Activated CD8-positive, alpha-beta T cell treated with anti-CD3 and anti-CD28 coated beads for 36 hours (primary cell): ENCODE results near the gene BAIAP2L2. TPM values are rescaled to one million over a fixed set of nuclear protein-coding genes. Genes with fewer than 3 reads are reported as not detected.

ENCODE experiments used
- ATAC-seq: fragments of 200-7000 bp; cut with Tn5 transposase; one replicate; pipeline ENCODE4 v1.10.0; 2021; ENCODE audit warnings: mild to moderate bottlenecking, moderate library complexity
- CTCF ChIA-PET: fragments of 350-600 bp; sonication (Branson Sonifier 250); formaldehyde crosslinking; loops from one replicate; lab custom pipeline; 2021; ENCODE audit warnings: antibody characterized with exemption; lab: Charles Lee
- POLR2A ChIA-PET: fragments of 350-600 bp; sonication (Branson Sonifier 250); formaldehyde crosslinking; loops from one replicate; lab custom pipeline; 2021; ENCODE audit warnings: antibody characterized with exemption; lab: Charles Lee
- DNase-seq: peaks from one replicate; pipeline ENCODE4 v3.0.0-alpha.2; 2020
- H3K27ac Mint-ChIP-seq: one replicate; pipeline ENCODE4 v1.8.0; 2021; ENCODE audit warnings: mild to moderate bottlenecking, mixed read lengths
- H3K27me3 Mint-ChIP-seq: one replicate; pipeline ENCODE4 v1.8.0; 2021; ENCODE audit warnings: mixed read lengths
- H3K36me3 Mint-ChIP-seq: one replicate; pipeline ENCODE4 v1.8.0; 2021; ENCODE audit warnings: low read depth, mixed read lengths
- H3K4me1 Mint-ChIP-seq: one replicate; pipeline ENCODE4 v1.8.0; 2021; ENCODE audit warnings: low read depth, mixed read lengths
- H3K4me3 Mint-ChIP-seq: one replicate; pipeline ENCODE4 v1.8.0; 2021; ENCODE audit warnings: mild to moderate bottlenecking, moderate library complexity, mixed read lengths
- H3K9me3 Mint-ChIP-seq: one replicate; pipeline ENCODE4 v1.8.0; 2021; ENCODE audit warnings: mixed read lengths
- intact Hi-C: fragments of 100-400 bp; cut with micrococcal nuclease; formaldehyde crosslinking; loops from one replicate; pipeline ENCODE4 v1.10.0; 2022
- total RNA-seq, 2 experiments: library from RNA; stranded (reverse); gene quantifications; one replicate each; pipeline ENCODE4 v1.2.3, GENCODE V29; 2021
- TF ChIP-seq, protein P1 (sequence below): fragments of 200-600 bp; IDR thresholded peaks from one replicate; pipeline ENCODE4 v1.8.0; 2022; ENCODE audit warnings: antibody characterized with exemption, mild to moderate bottlenecking

Gene BAIAP2L2
- total RNA-seq, 2 experiments from 2014 or later, result 0.61 to 0.67 TPM

DNA sequence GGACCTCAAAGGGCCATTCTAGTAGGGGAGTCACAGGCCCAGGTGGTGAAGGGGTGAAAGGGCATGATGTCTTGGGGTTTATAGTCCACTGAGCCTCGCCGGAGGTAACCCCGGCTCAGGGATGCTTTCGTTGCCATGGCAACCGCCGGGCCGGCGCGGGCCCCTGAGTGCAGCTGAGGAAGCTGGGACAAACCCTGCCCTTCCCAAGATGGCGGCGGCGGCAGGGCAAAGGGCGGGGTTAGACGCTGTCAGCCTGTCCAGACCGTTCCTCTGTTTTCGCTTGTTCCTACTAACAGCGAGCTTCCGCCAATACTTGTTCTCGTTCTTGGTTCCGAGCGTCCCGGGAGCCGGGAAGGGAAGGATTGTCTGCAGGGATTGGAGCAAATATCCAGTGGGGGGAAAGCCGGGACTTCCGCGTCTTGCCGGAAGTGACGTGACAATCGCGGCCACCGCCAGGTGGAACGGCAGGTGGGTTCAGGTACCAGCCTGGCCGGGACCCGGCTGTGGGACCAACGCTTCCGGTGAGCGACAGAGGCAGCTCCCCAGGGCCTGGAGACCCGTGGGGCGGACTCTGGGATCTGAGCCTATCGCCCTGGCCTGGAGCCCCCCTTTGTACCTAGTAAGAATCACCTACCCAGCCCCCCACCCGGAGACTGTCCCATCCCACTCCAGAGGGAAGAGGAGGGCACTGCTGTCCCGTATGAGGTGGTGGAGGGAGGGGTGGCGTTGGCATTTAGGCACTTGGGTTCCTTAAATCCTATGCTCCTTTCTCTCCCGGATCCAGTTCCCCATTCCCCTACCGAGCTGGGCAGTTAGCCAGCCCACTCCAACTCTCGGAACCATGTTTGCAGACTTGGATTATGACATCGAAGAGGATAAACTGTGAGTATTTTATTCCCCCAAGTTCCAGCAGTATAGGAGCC, 53.3 kb downstream of the BAIAP2L2 start, which contains the start of gene PICK1:
PICK1 (plus strand) TSS at position 436 of the 923 bp plus-strand sequence; CDS start at position 842, 406 bp downstream.
- intact Hi-C loops, result loop anchor here (10.0 kb wide), 1 partner anchor 298 kb away; no protein-coding TSS in a partner anchor
- Mint-ChIP-seq H3K27me3 (no peaks in the 10 kb centered on the region), H3K9me3 (no peaks in the 10 kb centered on the region), H3K4me1 (peaks cover 14% of the 10 kb centered on the region), H3K36me3 (peaks cover 5% of the 10 kb centered on the region), H3K4me3 (peak within 1 kb of the TSS; percentile 96), H3K27ac (peak within 1 kb of the TSS; percentile 99)
- ChIA-PET CTCF (interaction anchor here (0.6 to 2.2 kb wide), 3 partner anchors 58 to 231 kb away, joined by 3 to 5 read pairs (median 4); no protein-coding TSS in a partner anchor), POLR2A (interaction anchor here (0.8 to 1.5 kb wide), 5 partner anchors 9 to 210 kb away, joined by 3 to 4 read pairs (median 3); no protein-coding TSS in a partner anchor)
- ATAC-seq (peak; percentile 92), DNase-seq (peak; percentile 91)
- TF ChIP-seq, protein P1, sequence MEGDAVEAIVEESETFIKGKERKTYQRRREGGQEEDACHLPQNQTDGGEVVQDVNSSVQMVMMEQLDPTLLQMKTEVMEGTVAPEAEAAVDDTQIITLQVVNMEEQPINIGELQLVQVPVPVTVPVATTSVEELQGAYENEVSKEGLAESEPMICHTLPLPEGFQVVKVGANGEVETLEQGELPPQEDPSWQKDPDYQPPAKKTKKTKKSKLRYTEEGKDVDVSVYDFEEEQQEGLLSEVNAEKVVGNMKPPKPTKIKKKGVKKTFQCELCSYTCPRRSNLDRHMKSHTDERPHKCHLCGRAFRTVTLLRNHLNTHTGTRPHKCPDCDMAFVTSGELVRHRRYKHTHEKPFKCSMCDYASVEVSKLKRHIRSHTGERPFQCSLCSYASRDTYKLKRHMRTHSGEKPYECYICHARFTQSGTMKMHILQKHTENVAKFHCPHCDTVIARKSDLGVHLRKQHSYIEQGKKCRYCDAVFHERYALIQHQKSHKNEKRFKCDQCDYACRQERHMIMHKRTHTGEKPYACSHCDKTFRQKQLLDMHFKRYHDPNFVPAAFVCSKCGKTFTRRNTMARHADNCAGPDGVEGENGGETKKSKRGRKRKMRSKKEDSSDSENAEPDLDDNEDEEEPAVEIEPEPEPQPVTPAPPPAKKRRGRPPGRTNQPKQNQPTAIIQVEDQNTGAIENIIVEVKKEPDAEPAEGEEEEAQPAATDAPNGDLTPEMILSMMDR, result no peak

GRCh38 chr22:38051900-38052862, 58.3 kb downstream of the BAIAP2L2 start:
- Mint-ChIP-seq H3K27ac (no peak overlapping the region), H3K4me3 (no peak overlapping the region), H3K27me3 (peaks cover 3% of the 10 kb centered on the region), H3K4me1 (peaks cover 6% of the 10 kb centered on the region), H3K9me3 (no peaks in the 10 kb centered on the region), H3K36me3 (no peaks in the 10 kb centered on the region)
- intact Hi-C loops, result loop anchor here (10.0 kb wide), 1 partner anchor 303 kb away; no protein-coding TSS in a partner anchor
- TF ChIP-seq, protein P1, result peak; percentile 88
- DNase-seq (peak; percentile 90), ATAC-seq (peak; percentile 83)
- ChIA-PET POLR2A (no interaction called here), CTCF (interaction anchor here (0.6 to 2.4 kb wide), 80 partner anchors 8 to 707 kb away, joined by 3 to 30 read pairs (median 4); partner anchors contain the start of genes CSNK1E, DMC1, PLA2G6 and TOMM22)

GRCh38 chr22:38051261-38051660, 59.2 kb downstream of the BAIAP2L2 start:
- TF ChIP-seq, protein P1, result no peak

GRCh38 chr22:38050720-38051119, 59.8 kb downstream of the BAIAP2L2 start:
- ChIA-PET POLR2A (no interaction called here), CTCF (no interaction called here)
- H3K36me3 Mint-ChIP-seq, result no peaks in the 10 kb centered on the region
- no peaks in the 10 kb centered on the region for H3K9me3 Mint-ChIP-seq
- H3K27ac Mint-ChIP-seq, result no peak overlapping the region
- ATAC-seq, result no peak
- no peak for DNase-seq
- intact Hi-C loops, result loop anchor here (10.0 kb wide), 1 partner anchor 304 kb away; no protein-coding TSS in a partner anchor
- no peaks in the 10 kb centered on the region for H3K4me1 Mint-ChIP-seq
- H3K27me3 Mint-ChIP-seq, result peaks cover 3% of the 10 kb centered on the region
- H3K4me3 Mint-ChIP-seq, result no peak overlapping the region
- TF ChIP-seq, protein P1, result no peak

More at GRCh38 chr22:38051261-38051660, 59.2 kb downstream of the BAIAP2L2 start:
- Mint-ChIP-seq H3K9me3 (no peaks in the 10 kb centered on the region), H3K27me3 (peaks cover 3% of the 10 kb centered on the region), H3K4me3 (no peak overlapping the region), H3K4me1 (no peaks in the 10 kb centered on the region), H3K27ac (no peak overlapping the region), H3K36me3 (no peaks in the 10 kb centered on the region)
- DNase-seq, result no peak
- intact Hi-C loops, result loop anchor here (10.0 kb wide), 1 partner anchor 304 kb away; no protein-coding TSS in a partner anchor
- CTCF ChIA-PET, result interaction anchor here (0.9 to 2.4 kb wide), 21 partner anchors 13 to 631 kb away, joined by 3 to 30 read pairs (median 5); partner anchors contain the start of genes CSNK1E and TOMM22
- ATAC-seq, result no peak
- POLR2A ChIA-PET, result no interaction called here
